Immature natural killer cell (primary cell): ENCODE data around the gene GCC2. TPM values are rescaled to one million over a fixed set of nuclear protein-coding genes. Genes with fewer than 3 reads are reported as not detected.
"Not testable (repeated sequence)": the region's sequence is repeated elsewhere in the genome, so short reads cannot be mapped to it uniquely, and the experiment has no call there.

Experiments used
- DNase-seq, 3 donors: peaks; one replicate each; pipeline ENCODE4 v3.0.0; 2022; ENCODE audit warnings: mixed read lengths in 1 of 3
- H3K27ac Mint-ChIP-seq, 6 donors: one replicate each; pipeline ENCODE4 v1.8.0; 2020; ENCODE audit warnings: mixed read lengths in 6 of 6, mild to moderate bottlenecking in 5 of 6, inconsistent platforms in 4 of 6, moderate library complexity in 3 of 6
- H3K27me3 Mint-ChIP-seq, 3 donors: one replicate each; pipeline ENCODE4 v1.8.0; 2020 to 2021; ENCODE audit warnings: low read depth in 3 of 3, mild to moderate bottlenecking in 3 of 3, mixed read lengths in 3 of 3, moderate library complexity in 3 of 3, inconsistent platforms in 1 of 3
- H3K36me3 Mint-ChIP-seq, 3 donors: one replicate each; pipeline ENCODE4 v1.8.0; 2020; ENCODE audit warnings: mixed read lengths in 3 of 3, inconsistent platforms in 2 of 3, mild to moderate bottlenecking in 2 of 3
- H3K4me1 Mint-ChIP-seq, 2 donors: one replicate each; pipeline ENCODE4 v1.8.0; 2020; ENCODE audit warnings: inconsistent platforms in 2 of 2, mild to moderate bottlenecking in 2 of 2, mixed read lengths in 2 of 2, moderate library complexity in 1 of 2
- H3K4me3 Mint-ChIP-seq, 5 donors: one replicate each; pipeline ENCODE4 v1.8.0; 2020; ENCODE audit warnings: mild to moderate bottlenecking in 5 of 5, mixed read lengths in 5 of 5, inconsistent platforms in 3 of 5, moderate library complexity in 3 of 5
- H3K9me3 Mint-ChIP-seq, 6 donors: one replicate each; pipeline ENCODE4 v1.8.0; 2020; ENCODE audit warnings: mild to moderate bottlenecking in 6 of 6, mixed read lengths in 6 of 6, inconsistent platforms in 4 of 6, moderate library complexity in 3 of 6
- polyA plus RNA-seq, 3 donors: library from polyadenylated mRNA; unstranded; fragments of 300-500 nt; fragmentation: Illumina TruSeq; gene quantifications; one replicate each; pipeline ENCODE4 v1.2.3, GENCODE V29; 2021

GCC2 gene
- polyA plus RNA-seq, 3 donors from 2014 or later, result 9.7 to 65.9 (median 21.6) TPM

DNA sequence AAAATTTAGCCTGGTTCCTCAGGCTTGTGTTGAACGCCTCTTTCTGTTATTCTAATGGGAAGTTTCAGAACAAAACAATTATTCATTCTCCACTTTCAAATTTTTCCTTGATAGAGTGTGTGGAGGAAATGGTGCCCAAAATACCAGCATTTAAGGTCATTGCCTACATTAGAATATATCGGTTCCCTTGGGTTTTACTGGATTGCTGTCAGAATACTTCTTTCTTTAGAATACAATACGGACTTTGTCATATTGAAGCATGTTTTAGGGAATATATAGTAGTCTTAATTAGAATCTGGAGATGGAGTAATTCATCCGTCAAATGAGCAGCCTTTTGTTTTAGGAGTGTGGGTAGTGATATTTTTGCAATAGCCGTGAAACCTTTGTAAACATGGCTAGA lies 98.6 kb downstream of the GCC2 start:
- Mint-ChIP-seq H3K27me3 (peaks cover 0 to 3% (median 0%) of the 10 kb centered on the region in 3 donors), H3K36me3 (peaks cover 0 to 3% (median 0%) of the 10 kb centered on the region in 3 donors), H3K9me3 (no peaks in the 10 kb centered on the region), H3K27ac (peak overlapping the region in 1 of 6 donors; percentile 2), H3K4me1 (no peaks in the 10 kb centered on the region), H3K4me3 (no peak overlapping the region)
- DNase-seq, result no peak

DNA sequence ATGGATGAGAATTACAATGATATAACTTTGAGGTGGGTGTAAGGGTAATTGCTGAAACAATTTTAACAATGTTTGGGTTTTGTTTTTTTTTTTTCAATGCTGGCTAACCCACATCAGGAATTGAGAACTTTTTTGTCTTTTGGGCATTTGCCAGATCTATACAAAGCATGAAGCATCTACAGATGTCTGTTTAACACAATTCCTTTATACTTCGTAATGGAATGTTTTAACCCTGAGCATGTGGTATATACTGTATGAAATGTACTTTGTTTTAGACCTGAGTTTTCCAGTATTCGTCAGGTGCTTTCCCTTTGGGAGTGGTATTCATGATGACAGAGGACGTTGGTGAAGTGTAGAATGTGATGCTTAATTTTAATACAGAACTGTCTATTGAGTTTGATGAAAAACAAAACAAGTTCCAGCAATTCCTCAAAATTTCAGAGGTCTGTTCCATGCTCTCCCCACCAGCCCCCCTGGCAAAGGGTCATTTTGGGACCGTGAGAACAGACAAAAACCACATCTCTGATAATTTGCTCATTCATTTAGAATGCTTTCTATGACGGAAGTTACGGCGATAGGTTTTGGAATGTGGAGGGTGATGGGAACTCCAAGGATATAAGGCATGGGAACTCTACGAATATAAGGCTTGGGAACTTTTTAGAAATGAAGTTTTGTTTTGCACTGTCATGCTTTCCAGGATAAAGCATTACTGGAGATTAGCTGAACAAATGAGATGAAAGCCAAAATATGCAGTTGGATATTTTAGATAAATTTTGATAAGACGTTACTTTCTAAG lies 99.4 kb downstream of the GCC2 start:
- Mint-ChIP-seq H3K4me3 (no peak overlapping the region), H3K9me3 (no peaks in the 10 kb centered on the region), H3K4me1 (no peaks in the 10 kb centered on the region), H3K27ac (no peak overlapping the region), H3K27me3 (peaks cover 0 to 3% (median 0%) of the 10 kb centered on the region in 3 donors), H3K36me3 (no peaks in the 10 kb centered on the region)
- no peak for DNase-seq

GRCh38 chr2:108552566-108552965 lies 103.6 kb downstream of the GCC2 start:
- Mint-ChIP-seq H3K27ac (no peak overlapping the region), H3K36me3 (no peaks in the 10 kb centered on the region), H3K27me3 (peaks cover 0 to 3% (median 0%) of the 10 kb centered on the region in 3 donors), H3K9me3 (no peaks in the 10 kb centered on the region), H3K4me3 (no peak overlapping the region), H3K4me1 (no peaks in the 10 kb centered on the region)
- DNase-seq, result no peak

- Mint-ChIP-seq H3K4me1 (no peaks in the 10 kb centered on the region), H3K9me3 (no peaks in the 10 kb centered on the region)
Measured at GRCh38 chr2:108553209-108553919, 104.4 kb downstream of the GCC2 start.

GRCh38 chr2:108554528-108554927 lies 105.5 kb downstream of the GCC2 start:
- Mint-ChIP-seq H3K4me1 (no peaks in the 10 kb centered on the region), H3K36me3 (no peaks in the 10 kb centered on the region), H3K27me3 (no peaks in the 10 kb centered on the region), H3K9me3 (no peaks in the 10 kb centered on the region), H3K4me3 (no peak overlapping the region), H3K27ac (no peak overlapping the region)
- no peak for DNase-seq

More at GRCh38 chr2:108553209-108553919, 104.4 kb downstream of the GCC2 start:
- no peaks in the 10 kb centered on the region for H3K27me3 Mint-ChIP-seq
- H3K27ac Mint-ChIP-seq, result no peak overlapping the region
- H3K36me3 Mint-ChIP-seq, result no peaks in the 10 kb centered on the region
- no peak for DNase-seq
- H3K4me3 Mint-ChIP-seq, result no peak overlapping the region

GRCh38 chr2:108555572-108555971 lies 106.6 kb downstream of the GCC2 start:
- Mint-ChIP-seq H3K36me3 (no peaks in the 10 kb centered on the region), H3K9me3 (no peaks in the 10 kb centered on the region), H3K4me3 (no peak overlapping the region), H3K27me3 (no peaks in the 10 kb centered on the region), H3K27ac (no peak overlapping the region), H3K4me1 (no peaks in the 10 kb centered on the region)
- DNase-seq, result no peak

DNA sequence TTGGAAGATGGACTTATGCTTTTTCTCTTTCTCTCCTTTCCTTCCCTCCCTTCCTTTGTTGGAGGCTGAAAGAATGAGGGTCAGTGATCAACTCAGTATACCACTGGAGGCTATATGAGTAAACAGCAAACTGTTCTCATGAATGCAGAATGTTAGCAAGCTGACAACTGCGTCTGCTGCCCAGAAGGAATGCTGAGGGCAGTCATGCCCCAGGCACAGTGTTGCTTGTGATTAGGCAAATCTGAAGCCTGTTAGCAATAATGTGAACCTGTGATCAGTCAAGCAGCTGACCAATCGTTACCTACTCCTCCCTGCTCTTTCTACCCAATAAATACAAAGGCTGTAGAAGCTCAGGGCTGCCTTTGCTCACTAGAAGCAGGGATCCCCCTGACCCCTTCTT lies 107.6 kb downstream of the GCC2 start:
- DNase-seq, H3K4me1 Mint-ChIP-seq, H3K27me3 Mint-ChIP-seq, H3K27ac Mint-ChIP-seq, H3K36me3 Mint-ChIP-seq, H3K9me3 Mint-ChIP-seq, H3K4me3 Mint-ChIP-seq: not testable (repeated sequence)

Other genes starting within 250 kb of the GCC2 start
- not detected for gene SULT1C3, start 209.2 kb upstream of the GCC2 start, polyA plus RNA-seq
- not detected for gene SULT1C2, start 160.3 kb upstream of the GCC2 start, polyA plus RNA-seq
- gene SULT1C4, start 71.3 kb upstream of the GCC2 start, polyA plus RNA-seq, result not detected
- 10 to 100 TPM; 31.3 to 64.7 (median 60.6) TPM for gene LIMS1, start 85.3 kb downstream of the GCC2 start, polyA plus RNA-seq